GM20000 (cell line): Measurements from ENCODE around the gene ANKMY1.

Source experiments
- DNase-seq: peaks from one replicate; pipeline ENCODE4 v3.0.0; 2012; ENCODE audit warnings: low spot score
- TF ChIP-seq, protein P1 (sequence below): IDR thresholded peaks from 2 replicates; pipeline ENCODE4 v1.5.1; 2012; ENCODE audit warnings: mild to moderate bottlenecking, control low read depth; ENCODE audit errors: extremely low read depth, missing control alignments

The ANKMY1 gene

DNA sequence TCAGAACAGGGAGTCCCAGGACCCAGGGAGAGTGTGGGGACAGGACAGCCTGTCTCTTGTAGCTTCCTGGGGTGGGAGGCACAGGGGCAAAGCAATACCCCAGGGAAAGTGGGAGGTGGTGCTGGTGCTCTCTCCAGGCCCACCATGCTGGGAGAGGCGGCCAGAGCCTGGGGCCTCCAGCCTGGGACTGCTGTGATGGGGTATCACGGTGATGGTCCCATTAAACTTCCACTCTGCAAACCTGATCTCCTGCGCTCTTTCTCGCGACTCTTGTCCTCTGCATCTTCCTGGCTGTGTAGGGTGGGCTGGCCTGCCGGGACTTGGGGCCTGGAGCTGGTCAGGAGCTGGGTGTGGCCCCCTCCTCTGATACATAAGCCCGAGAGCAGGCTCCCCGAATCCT lies 20.7 kb upstream of the ANKMY1 start:
- DNase-seq: no peak
- TF ChIP-seq, protein P1, sequence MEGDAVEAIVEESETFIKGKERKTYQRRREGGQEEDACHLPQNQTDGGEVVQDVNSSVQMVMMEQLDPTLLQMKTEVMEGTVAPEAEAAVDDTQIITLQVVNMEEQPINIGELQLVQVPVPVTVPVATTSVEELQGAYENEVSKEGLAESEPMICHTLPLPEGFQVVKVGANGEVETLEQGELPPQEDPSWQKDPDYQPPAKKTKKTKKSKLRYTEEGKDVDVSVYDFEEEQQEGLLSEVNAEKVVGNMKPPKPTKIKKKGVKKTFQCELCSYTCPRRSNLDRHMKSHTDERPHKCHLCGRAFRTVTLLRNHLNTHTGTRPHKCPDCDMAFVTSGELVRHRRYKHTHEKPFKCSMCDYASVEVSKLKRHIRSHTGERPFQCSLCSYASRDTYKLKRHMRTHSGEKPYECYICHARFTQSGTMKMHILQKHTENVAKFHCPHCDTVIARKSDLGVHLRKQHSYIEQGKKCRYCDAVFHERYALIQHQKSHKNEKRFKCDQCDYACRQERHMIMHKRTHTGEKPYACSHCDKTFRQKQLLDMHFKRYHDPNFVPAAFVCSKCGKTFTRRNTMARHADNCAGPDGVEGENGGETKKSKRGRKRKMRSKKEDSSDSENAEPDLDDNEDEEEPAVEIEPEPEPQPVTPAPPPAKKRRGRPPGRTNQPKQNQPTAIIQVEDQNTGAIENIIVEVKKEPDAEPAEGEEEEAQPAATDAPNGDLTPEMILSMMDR: no peak

DNA sequence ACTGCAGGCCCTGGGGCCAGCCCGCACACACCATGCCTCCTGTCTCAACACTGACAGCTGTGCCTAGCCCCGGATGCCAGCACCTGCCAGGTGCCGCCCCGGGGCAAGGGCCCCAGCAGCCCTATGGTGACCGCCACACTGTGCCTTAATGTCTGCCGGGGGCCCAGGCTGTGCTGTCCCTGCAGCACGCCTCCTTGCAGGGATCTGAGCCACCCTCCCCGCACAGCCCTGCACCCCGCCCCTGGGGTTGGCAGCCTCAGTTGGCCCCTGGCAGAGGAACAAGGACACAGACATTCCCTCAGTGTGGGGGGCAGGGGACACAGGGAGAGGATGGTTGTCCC lies 20.3 kb upstream of the ANKMY1 start:
- TF ChIP-seq, protein P1: no peak
- DNase-seq: no peak

DNA sequence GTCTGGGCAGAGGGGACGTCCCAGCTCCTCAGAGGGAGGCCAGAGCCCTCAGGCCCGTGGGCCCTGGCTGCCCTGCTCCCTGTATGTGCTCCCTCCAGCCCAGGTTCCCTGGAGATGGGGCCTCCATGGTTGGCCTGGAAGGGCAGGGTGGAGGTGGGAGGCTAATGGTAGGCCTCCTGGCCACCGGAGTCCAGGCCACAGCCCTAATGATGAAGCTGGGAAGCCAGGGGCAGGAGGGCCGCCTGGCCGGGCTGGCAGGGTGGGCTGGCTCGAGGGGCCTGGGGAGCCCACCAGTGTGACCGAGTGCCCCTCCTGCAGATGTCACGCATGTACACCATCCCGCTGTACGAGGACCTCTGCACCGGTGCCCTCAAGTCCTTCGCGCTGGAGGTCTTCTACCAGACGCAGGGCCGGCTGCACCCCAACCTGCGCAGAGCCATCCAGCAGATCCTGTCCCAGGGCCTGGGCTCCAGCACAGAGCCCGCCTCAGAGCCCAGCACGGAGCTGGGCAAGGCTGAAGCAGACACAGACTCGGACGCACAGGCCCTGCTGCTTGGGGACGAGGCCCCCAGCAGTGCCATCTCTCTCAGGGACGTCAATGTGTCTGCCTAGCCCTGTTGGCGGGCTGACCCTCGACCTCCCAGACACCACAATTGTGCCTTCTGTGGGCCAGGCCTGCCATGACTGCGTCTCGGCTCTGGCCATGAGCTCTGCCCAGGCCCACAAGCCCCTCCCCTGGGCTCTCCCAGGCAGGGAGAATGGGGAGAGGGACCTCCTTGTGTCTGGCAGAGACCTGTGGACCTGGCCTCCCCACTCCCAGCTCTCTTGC lies 19.7 kb upstream of the ANKMY1 start:
- TF ChIP-seq, protein P1: no peak
- DNase-seq: no peak

DNA sequence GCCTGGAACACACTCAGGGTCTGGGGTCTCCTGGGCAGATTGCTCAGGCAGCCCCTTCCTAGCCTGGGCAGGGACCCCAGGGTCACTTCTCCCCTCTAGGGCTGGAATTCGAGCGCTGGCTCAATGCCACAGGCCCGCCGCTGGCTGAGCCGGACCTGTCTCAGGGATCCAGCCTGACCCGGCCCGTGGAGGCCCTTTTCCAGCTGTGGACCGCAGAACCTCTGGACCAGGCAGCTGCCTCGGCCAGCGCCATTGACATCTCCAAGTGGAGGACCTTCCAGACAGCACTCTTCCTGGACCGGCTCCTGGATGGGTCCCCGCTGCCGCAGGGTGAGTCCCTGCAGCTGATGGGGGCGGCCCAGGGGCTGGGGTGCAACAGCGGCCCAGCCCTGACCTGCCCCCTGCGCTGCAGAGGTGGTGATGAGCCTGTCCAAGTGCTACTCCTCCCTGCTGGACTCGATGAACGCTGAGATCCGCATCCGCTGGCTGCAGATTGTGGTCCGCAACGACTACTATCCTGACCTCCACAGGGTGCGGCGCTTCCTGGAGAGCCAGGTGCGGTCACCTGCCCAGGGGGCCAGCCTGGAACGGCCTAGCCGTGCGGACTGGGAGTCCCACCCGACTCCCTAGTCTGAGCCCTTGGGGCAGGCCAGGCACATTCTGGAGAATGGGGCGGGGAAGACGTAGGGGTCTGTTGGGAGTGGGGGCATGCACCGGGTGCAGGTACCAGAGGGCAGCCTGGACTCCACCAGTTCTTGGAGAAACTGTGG lies 18.8 kb upstream of the ANKMY1 start:
- DNase-seq: no peak
- TF ChIP-seq, protein P1: no peak

- TF ChIP-seq, protein P1: no peak
- DNase-seq: no peak
Measured at GRCh38 chr2:240576036-240576435, 18.2 kb upstream of the ANKMY1 start.

GRCh38 chr2:240575101-240575965 lies 17.5 kb upstream of the ANKMY1 start:
- no peak for DNase-seq
- TF ChIP-seq, protein P1: no peak
